ENCODE data around the gene MIB1.

MIB1 gene

DNA sequence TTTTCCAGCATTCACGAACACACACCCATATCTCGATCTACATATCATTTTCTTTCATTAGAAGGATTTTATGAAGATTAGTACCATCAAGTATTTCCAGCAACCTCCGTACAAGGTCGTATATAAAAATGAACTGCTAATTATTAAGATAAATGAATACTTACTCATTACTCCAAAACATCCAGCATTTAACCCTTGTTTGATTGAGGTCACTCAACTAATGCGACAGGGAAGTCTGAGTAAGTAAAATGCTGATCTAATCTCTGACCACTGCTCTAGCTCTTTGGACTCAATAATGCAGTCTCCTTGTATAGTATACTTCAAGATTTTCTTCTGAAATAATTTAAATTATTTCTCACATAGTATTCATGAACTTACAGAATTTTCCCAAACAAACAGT lies 38.0 kb upstream of the MIB1 start:
- H3K9me3 ChIP-seq (ENCODE audit: control insufficient read depth, insufficient read depth, low read depth, low read length): no peaks in the 10 kb centered on the region
- ChIA-PET CTCF (no interaction called here), POLR2A (interaction anchor here (2.6 kb wide), 1 partner anchor 39 kb away, joined by 38 read pairs; the partner anchor contains the start of gene MIB1)
- no peaks in the 10 kb centered on the region for H3K4me1 ChIP-seq (ENCODE audit: control insufficient read depth, insufficient read depth, low read length)
- H3K36me3 ChIP-seq (ENCODE audit: control insufficient read depth in 2 of 2, insufficient read depth in 1 of 2, low read length in 2 of 2): peaks cover 3 to 42% of the 10 kb centered on the region in 2 experiments; a peak in 2 of 3 replicates
- no peak for TF ChIP-seq ZNF529 (tag by site-specific recombination; IDR thresholded peaks at IDR 0.05; ENCODE audit: insufficient replicate concordance)
- TF ChIP-seq ZNF548 (tag by site-specific recombination; IDR thresholded peaks at IDR 0.05): no peak
- TF ChIP-seq OVOL3 (tag by site-specific recombination; IDR thresholded peaks at IDR 0.05): no peak
- TF ChIP-seq ZNF391 (tag by site-specific recombination; IDR thresholded peaks at IDR 0.05; ENCODE audit: borderline replicate concordance, low read depth): no peak
- TF ChIP-seq, protein P1, sequence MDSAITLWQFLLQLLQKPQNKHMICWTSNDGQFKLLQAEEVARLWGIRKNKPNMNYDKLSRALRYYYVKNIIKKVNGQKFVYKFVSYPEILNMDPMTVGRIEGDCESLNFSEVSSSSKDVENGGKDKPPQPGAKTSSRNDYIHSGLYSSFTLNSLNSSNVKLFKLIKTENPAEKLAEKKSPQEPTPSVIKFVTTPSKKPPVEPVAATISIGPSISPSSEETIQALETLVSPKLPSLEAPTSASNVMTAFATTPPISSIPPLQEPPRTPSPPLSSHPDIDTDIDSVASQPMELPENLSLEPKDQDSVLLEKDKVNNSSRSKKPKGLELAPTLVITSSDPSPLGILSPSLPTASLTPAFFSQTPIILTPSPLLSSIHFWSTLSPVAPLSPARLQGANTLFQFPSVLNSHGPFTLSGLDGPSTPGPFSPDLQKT (IDR thresholded peaks at IDR 0.05; ENCODE audit: borderline replicate concordance, low read depth, low read length): no peak
- no peak for TF ChIP-seq ZNF514 (tag by site-specific recombination; IDR thresholded peaks at IDR 0.05)
- TF ChIP-seq, protein P2, sequence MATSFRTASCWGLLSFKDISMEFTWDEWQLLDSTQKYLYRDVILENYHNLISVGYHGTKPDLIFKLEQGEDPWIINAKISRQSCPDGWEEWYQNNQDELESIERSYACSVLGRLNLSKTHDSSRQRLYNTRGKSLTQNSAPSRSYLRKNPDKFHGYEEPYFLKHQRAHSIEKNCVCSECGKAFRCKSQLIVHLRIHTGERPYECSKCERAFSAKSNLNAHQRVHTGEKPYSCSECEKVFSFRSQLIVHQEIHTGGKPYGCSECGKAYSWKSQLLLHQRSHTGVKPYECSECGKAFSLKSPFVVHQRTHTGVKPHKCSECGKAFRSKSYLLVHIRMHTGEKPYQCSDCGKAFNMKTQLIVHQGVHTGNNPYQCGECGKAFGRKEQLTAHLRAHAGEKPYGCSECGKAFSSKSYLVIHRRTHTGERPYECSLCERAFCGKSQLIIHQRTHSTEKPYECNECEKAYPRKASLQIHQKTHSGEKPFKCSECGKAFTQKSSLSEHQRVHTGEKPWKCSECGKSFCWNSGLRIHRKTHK (tag by site-specific recombination; IDR thresholded peaks at IDR 0.05): no peak
- no peak for TF ChIP-seq YY2 (tag by site-specific recombination; IDR thresholded peaks at IDR 0.05)
- no peak for TF ChIP-seq ZFP37 (tag by site-specific recombination; IDR thresholded peaks at IDR 0.05)
- TF ChIP-seq ZNF274 (IDR thresholded peaks at IDR 0.05; ENCODE audit: low read length): no peak
- TF ChIP-seq ZNF274 (tag by site-specific recombination; IDR thresholded peaks at IDR 0.05; ENCODE audit: borderline replicate concordance): no peak
- no peak for TF ChIP-seq IKZF3 (tag by site-specific recombination; IDR thresholded peaks at IDR 0.05)
- TF ChIP-seq ZNF670 (tag by site-specific recombination; IDR thresholded peaks at IDR 0.05; ENCODE audit: low read depth): no peak
- no peak for TF ChIP-seq BCL11A (tag by site-specific recombination; IDR thresholded peaks at IDR 0.05; ENCODE audit: low read depth)
- TF ChIP-seq ZNF433 (tag by site-specific recombination; IDR thresholded peaks at IDR 0.05; ENCODE audit: low read depth): no peak
- TF ChIP-seq ZNF350 (tag by site-specific recombination; IDR thresholded peaks at IDR 0.05): no peak
- no peak overlapping the region for H3K4me3 ChIP-seq (ENCODE audit: low read depth, low read length)
- H3K27ac ChIP-seq (ENCODE audit: extremely low read depth, low read depth, low read length): no peak overlapping the region

DNA sequence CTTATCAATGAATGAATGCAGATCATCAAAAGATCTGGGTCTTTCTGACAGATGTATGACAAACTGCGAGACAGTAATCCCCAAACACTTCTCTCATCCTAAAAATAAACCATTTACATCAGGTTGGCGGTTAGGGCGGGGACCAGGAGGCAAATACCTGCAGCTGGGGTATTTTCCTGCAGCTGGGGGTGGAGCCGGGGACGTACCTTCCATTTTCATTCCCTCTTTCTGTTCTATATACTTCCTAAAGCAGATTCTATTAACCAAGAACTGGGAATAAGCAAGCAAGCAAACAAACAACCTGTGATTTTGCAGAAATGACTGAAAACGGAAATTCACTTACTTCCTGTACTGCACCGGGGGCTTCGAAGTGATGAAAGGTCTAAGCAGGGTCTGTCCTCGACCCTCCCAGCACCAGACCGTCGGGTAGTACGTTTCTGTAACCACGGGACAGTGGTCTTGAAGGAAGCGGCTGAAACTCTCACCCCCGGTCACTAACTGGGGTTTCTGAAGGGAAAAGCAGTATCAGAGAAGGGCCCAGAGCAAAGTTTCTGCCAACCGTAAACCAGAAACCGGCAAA lies 37.3 kb upstream of the MIB1 start:
- Histone ChIP-seq H3K4me1 (ENCODE audit: control insufficient read depth, insufficient read depth, low read length) (no peaks in the 10 kb centered on the region), H3K4me3 (ENCODE audit: low read depth, low read length) (peak overlapping the region; percentile 84), H3K27ac (ENCODE audit: extremely low read depth, low read depth, low read length) (peak overlapping the region; percentile 85; the same call in 1 of the 2 replicates), H3K9me3 (ENCODE audit: control insufficient read depth, insufficient read depth, low read depth, low read length) (no peaks in the 10 kb centered on the region), H3K36me3 (ENCODE audit: control insufficient read depth in 2 of 2, insufficient read depth in 1 of 2, low read length in 2 of 2) (peaks cover 3 to 34% of the 10 kb centered on the region in 2 experiments; a peak in 2 of 3 replicates)
- CTCF ChIA-PET: no interaction called here
- POLR2A ChIA-PET: interaction anchor here (0.6 to 2.6 kb wide), 3 partner anchors 27 to 61 kb away, joined by 5 to 38 read pairs (median 6); partner anchors contain the start of gene MIB1
- TF ChIP-seq, protein P3, sequence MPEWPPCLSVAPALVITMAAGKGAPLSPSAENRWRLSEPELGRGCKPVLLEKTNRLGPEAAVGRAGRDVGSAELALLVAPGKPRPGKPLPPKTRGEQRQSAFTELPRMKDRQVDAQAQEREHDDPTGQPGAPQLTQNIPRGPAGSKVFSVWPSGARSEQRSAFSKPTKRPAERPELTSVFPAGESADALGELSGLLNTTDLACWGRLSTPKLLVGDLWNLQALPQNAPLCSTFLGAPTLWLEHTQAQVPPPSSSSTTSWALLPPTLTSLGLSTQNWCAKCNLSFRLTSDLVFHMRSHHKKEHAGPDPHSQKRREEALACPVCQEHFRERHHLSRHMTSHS (tag by site-specific recombination; IDR thresholded peaks at IDR 0.05): no peak
- TF ChIP-seq PRDM1 (tag by site-specific recombination; IDR thresholded peaks at IDR 0.05) (0 out of 2 replicates have a peak, but pooled peaks have one; percentile 26), ZNF155 (tag by site-specific recombination; IDR thresholded peaks at IDR 0.05) (no peak), TCF7L2 (IDR thresholded peaks at IDR 0.05; ENCODE audit: borderline replicate concordance, low read depth, low read length) (no peak)
- TF ChIP-seq, protein P4, sequence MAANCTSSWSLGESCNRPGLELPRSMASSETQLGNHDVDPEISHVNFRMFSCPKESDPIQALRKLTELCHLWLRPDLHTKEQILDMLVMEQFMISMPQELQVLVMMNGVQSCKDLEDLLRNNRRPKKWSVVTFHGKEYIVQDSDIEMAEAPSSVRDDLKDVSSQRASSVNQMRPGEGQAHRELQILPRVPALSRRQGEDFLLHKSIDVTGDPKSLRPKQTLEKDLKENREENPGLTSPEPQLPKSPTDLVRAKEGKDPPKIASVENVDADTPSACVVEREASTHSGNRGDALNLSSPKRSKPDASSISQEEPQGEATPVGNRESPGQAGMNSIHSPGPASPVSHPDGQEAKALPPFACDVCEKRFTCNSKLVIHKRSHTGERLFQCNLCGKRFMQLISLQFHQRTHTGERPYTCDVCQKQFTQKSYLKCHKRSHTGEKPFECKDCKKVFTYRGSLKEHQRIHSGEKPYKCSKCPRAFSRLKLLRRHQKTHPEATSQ (tag by site-specific recombination; IDR thresholded peaks at IDR 0.05): 0 out of 2 replicates have a peak, but pooled peaks have one; percentile 2

All from HEK293 (cell line).